GM21619 (cell line): ENCODE data around the gene ADK.
"Not testable (repeated sequence)": the region's sequence is repeated elsewhere in the genome, so short reads cannot be mapped to it uniquely, and the experiment has no call there.

Experiments
- ATAC-seq: cut with Tn5 transposase; IDR thresholded peaks from one replicate; pipeline ENCODE4 v1.9.1; 2021; ENCODE audit not compliant: unreplicated experiment

Gene ADK

DNA sequence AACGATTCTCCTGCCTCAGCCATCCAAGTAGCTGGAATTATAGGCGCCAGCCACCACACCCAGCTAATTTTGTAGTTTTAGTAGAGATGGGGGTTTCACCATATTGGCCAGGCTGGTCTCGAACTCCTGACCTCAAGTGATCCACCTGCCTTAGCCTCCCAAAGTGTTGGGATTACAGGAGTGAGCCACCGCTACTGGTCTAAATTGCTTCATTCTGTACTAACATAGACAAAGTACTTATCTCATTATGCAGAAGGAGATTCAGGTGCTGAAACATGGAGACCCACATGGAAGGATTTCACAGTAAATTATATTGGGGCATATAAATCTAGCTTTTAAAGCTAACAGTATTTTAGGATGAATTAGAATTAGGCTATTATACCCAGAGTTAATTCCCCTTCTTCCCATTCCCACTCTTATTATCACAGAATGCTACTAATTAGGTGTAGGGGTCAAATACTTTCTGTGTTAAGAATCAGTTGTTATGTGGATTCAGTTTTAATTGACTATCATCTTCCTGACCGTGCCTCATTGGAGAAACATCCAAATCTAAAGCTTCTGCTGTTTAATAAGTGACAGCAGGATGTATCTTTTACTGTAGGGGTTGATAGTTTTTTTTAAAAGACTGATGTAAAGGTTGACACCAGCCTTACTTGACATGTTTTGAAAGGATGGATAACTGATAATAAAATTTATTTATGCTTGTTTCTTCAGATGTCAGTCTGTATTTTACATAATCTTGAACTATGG is 27.2 kb downstream of the ADK start:
- ATAC-seq, result no peak

DNA sequence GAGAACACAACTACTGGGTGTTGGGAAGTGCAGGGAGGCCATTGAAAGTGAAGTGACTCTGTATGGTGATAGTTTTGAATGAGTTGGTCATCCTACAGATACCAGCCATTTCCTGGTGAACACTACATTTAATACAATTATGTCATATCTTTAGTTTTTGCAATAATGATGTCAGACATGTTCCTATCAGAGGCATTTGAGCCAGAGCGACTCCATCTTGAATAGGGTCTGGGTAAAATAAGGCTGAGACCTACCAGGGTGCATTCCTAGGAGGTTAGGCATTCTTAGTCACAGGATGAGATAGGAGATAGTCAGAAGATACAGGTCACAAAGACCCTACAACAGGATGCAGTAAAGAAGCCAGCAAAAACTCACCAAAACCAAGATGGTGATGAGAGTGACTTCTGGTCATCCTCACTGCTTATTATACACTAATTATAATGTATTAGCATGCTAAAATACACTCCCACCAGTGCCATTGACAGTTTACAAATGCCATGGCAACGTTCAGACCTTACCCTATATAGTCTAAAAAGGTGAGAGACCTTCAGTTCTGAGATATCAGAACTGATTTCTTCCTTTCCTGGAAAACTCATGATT is 28.2 kb downstream of the ADK start:
- no peak for ATAC-seq

DNA sequence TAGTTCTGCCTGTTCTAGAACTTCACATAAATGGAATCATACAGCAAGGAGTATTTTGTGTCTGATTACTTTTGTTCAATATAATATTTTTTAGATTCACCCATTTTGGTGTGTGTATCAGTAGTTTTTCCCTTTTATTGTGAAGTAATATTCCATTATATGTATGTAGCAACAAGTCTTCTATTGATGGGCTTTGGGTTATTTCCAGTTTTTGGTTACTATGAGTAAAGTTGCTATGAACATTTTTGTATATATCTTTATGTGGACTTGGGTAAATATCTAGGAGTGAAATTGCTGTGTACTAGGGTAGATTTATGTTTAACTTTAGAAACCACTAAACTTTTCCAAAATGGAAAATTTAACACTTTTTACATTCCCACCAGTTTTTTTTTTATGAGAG is 35.7 kb downstream of the ADK start:
- no peak for ATAC-seq

DNA sequence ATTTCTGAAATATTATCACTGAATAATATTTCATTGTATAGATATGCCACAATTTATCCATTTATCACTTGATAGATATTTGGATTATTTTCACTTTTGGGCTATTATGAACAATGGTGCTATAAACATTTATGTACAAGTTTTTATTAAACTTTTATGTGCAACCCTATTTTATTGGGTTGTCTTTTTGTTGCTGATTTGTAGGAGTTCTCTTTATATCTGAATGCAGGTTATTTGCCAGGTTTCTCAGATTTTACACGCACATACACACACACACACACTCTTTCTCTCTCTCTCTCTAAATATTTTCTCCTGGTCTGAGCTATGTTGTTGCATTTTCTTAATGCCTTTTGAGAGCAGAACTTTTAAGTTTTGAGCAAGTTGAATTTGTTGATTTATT is 36.2 kb downstream of the ADK start:
- no peak for ATAC-seq

DNA sequence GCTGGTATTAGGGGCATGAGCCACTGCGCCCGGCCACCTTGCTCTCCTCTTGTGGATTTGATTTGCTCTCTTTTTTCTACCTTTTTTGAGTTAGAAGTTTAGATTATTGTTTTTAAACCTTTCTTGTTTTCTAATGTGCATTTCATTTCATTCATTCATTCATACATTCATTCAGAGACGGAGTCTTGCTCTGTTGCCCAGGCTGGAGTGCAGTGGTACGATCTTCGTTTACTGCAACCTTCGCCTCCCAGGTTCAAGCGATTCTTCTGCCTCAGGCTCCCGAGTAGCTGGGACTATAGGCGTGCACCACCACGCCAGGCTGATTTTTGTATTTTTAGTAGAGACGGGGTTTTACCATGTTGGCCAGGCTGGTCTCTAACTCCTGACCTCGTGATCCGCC is 37.6 kb downstream of the ADK start:
- not testable (repeated sequence) for ATAC-seq

DNA sequence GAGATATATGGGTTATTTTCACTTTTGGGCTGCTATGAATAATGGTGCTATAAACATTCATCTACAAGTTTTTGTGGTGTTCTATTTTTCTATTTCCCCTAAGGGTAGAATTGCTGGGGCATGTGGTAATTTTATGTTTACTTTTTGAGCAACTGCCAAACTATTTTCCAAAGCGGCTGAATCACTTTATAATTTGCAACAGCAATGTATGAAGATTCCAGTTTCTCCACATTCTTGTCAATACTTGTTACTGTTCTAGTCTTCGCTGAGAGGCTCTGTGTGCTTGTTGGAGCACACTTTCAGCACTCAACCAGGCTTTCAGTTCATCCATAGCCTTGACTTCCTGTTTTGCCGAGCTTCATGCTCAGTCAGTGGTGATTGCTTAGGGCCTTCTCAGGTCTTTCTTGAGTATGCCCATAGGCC is 39.0 kb downstream of the ADK start:
- ATAC-seq, result peak; percentile 90

DNA sequence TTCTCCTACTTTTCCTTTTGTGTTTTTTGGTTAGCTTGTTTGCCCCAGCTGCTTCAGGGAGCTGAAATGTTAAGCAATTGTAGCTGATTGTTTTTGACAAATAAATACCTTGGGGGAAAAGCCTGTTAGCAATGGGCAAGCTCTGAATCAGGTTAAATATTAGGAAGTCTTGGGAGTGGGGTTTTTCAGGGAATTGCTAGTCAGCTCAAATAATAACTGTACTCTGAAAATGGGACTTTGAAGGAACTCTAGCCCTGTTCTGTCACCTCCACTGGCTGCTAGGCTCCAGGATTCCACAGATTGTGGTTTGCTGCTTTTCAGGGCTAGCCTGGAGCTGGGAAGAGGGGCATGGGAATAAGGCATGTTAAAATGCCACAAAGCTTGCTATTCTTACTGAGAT is 39.5 kb downstream of the ADK start:
- peak; percentile 23 for ATAC-seq

DNA sequence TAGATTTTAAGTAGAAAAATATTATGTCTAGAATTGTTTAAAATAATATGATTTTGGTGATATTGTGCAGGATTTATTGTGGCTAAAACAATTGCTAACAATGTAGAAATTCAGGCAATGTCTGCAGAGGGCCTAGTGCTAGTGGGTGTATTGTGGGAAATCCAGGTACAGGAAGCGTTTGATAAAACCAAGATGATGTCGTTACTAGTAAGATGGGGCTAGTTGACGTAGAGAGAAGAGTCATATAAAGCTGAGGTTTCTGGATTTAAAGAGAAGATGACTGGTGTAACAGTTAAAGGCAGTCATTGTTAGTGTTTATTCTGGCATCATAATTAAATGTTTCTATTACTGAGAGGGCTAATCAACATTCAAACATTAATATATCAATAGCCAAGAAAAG is 43.5 kb downstream of the ADK start:
- no peak for ATAC-seq

DNA sequence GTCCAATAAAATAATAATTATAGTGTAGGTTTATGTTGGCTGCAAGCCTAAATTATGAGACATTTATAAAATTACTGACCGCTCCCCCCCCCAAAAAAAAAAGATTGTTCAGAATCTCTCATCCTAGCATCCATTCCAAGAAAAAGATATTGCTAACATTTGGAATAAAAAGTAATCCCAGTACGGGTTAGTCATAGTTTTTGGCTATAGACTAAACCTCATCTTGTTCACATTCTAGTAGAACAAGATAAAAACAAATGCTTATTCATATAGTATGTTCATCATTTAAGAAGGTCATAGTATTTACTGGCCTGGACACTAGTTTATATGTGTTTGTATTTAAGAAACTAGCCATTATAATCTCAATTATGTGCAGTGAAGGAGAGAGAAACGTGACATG is 44.0 kb downstream of the ADK start:
- no peak for ATAC-seq

DNA sequence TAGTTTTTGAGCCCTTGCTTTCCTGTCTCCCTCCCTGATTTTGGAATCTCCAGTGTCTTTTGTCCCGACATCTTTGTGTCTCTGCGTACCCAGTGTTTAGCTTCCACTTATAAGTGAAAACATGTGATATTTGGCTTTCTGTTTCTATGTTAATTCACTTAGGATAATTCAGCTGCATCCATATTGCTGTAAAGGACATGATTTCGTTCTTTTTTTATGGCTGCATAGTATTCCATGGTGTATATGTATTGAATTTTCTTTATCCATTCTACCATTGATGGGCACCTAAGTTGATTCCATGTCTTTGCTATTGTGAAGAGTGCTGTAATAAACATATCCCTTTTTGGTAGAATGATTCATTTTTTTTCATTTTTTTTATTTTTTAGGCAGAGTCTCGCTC is 48.3 kb downstream of the ADK start:
- no peak for ATAC-seq

DNA sequence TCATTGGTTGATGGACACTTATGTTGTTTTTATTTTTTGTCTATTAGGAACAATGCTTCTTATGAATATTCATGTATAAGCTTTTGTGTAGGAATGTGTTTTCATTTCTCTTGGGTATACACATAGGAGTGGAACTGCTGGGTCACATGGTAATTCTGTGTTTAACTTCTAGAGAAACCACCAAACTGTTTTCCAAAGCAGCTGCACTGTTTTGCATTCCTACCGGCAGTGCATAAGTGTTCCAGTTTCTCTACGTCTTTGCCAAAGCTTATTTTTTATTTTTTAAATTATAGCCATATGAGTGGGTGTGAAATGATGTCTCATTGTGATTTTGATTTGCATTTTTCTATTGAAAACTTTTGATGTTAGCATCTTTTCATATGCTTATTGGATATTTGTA is 51.3 kb downstream of the ADK start:
- ATAC-seq, result no peak

DNA sequence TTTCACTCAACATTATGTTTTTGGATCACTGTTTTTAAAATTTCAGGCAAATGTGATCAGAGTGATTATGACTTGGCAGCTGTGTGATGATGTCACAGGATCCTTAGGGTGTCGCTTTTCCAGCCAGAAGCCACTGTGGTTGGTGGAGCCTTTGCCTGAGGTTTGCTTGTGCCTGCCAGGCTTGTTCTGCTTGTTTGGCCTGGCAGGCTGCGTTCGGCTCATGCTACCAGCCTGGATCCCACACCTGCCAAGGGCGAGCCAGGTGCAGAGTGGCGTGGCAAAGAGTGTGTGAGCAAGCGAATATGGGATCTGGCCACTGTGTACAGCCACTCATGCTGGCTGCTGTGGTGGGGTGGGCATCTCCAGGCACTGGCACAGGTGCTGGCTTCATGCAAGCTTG is 55.7 kb downstream of the ADK start:
- ATAC-seq, result no peak

DNA sequence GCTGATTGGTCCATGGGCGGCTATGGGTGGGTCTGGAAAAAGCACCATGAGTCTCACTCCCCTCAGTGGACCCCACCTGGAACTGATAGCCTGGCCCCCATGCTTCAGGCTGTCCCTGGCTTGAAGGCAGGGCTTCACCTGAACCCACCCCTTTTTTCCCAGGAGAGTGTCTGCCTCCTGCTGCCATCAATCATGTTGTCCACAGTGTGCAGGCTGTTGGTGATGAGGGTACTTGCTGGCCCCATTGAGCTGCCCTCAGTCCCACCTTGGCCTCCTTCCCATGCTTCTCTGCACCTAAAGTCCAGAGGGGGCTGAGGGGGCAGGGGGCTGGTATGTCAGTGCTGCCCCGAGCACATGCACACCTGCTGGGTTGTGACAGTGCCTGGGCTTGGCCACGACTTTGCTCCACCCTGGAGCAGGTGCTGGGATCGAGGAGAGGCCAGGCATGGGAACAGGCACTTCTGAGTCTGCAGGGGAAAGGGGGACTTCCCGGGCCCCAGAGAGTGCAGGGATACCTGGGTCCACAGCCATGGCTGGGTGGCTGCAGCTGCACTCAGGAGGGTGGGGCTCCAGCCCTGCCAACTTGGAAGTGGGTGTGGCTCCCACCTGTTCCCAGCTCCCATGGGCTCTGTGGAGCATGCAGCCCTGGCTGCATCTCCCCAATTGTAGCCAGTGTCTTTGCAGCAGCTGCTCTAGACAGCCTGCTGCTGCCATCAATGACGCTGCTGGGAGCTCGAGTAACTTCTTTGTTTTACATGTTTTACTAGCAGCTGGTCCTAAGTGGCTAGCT is 56.9 kb downstream of the ADK start:
- no peak for ATAC-seq

DNA sequence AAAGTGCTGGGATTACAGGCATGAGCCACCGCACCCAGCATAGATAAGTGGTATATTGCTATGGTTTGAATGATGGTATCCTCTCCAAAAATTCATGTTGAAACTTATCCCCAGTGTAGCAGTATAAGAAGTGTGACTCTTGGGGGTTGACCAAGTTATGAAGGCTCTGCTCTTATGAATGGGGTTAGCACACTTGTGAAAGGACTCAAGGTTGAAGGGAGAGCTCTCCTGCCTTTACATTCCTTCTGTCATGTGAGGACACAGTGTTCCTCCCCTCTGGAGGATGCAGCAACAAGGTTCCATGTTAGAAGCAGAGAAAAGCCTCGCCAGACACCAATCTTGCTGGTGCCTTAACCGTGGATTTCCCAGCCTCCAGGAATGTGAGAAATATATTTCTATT is 58.0 kb downstream of the ADK start:
- no peak for ATAC-seq

DNA sequence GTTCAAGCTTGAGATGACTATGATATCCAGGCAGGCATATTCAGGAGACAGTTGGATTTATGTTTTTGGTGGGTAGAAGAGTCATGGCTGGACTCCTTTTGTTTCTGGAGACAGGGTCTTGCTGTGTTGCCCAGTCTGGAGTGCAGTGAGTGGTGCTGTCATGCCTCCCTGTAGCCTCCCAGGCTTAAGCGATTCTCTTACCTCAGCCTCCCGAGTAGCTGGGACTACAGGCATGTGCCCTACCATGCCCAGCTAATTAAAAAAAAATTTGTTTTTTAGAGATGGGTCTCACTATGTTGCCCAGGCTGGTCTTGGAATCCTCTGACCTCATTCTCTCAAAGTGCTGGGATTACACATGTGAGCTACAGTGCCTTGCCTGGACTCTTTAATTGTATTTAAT is 62.0 kb downstream of the ADK start:
- ATAC-seq, result no peak

DNA sequence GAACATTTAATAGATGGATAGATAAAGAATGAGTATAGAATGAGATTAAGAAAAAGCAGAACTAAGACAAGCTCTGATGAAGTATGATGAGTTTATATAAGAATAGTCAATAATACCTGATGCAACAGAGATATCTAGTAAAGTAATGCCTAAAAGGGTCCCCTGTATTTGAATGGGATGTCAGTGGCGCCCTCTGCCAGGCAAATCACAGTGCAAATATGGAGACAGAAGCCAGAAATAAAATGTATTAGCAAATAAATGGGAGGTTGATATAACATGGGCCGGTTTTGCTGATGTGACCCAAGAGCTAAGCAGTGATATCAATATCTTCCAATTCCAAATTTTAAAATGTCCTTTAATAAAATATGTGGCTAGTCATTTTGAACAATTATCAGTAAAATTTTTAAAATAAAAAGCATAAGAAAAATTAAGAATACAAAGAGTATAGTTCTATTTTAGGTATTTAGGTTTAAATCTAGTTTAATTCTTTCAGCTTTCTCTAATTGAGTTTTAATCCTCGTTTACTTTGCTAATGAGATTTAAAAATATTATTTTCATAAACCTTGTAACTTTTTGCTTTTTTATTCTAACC is 62.6 kb downstream of the ADK start:
- no peak for ATAC-seq

DNA sequence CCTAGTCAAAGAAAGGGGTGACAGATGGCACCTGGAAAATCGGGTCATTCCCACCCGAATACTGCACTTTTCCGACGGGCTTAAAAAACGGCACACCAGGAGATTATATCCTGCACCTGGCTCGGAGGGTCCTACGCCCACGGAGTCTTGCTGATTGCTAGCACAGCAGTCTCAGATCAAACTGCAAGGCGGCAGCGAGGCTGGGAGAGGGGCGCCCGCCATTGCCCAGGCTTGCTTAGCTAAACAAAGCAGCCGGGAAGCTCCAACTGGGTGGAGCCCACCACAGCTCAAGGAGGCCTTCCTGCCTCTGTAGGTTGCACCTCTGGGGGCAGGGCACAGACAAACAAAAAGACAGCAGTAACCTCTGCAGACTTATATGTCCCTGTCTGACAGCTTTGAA is 66.1 kb downstream of the ADK start:
- ATAC-seq, result not testable (repeated sequence)

DNA sequence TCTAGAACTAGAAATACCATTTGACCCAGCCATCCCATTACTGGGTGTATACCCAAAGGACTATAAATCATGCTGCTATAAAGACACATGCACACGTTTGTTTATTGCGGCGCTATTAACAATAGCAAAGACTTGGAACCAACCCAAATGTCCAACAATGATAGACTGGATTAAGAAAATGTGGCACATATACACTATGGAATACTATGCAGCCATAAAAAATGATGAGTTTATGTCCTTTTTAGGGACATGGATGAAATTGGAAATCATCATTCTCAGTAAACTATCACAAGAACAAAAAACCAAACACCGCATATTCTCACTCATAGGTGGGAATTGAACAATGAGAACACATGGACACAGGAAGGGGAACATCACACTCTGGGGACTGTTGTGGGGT is 71.4 kb downstream of the ADK start:
- ATAC-seq, result not testable (repeated sequence)

DNA sequence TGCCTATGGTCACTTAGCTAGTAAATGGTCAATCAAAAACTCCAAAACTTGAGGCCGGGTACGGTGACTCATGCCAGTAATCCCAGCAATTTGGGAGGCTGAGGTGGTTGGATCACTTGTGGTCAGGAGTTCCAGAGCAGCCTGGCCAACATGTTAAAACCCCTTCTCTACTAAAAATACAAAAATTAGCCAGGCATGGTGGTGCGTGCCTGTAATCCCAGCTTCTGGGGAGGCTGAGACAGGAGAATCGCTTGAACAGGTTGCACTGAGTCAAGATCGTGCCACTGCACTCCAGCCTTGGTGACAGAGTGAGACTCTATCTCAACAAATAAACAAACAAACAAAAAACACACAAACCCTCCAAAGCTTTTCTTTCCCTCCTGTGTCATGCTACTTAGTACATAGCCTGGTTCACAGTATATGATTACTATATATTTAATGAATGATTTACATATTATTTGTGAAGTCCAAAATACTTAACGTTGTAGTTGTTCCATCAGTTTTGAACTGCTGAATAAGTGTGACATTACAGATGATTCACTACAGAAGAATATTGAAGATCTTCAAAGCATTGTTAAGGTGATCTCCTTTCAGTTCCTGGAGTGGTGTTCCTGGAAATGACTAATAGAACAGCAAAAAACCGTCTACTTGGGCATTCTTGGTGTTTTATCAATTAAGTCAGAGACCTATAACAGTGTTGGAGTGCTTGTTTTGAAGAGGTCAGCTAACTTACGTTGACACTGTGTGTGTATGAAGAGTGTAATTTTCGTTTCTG is 72.9 kb downstream of the ADK start:
- ATAC-seq, result no peak

DNA sequence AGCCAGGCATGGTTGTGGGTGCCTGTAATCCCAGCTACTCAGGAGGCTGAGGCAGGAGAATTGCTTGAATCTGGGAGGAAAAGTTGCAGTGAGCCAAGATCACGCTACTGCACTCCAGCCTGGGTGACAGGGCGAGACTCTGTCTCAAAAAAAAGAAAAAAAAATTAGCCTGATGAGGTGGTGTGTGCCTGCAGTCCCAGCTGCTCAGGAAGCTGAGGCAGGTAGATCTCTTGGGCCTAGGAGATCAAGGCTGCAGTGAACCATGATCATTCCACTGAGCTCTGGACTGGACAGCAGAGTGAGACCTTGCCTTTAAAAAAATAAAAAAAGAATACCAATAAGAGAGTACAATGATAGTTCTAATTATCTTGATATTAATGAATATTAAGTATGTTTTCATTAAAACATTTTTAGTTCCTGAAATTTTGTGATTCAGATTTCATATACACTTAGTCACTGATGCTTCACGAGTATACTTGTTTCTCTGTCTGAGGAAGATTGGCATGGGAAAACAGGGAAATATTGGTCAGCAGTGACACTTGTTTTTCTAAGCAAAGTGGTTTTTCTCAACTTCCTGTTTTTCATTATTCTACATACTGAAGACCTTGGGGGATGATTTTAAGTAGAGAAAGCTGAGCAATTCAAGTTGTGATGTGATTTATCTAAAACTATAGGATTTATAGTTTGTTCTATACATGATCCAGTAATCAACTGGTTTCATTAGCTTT is 76.8 kb downstream of the ADK start:
- ATAC-seq, result no peak
